GM19328 (cell line): ENCODE results near the gene RNLS.

Experiments
- ATAC-seq: cut with Tn5 transposase; IDR thresholded peaks from one replicate; pipeline ENCODE4 v1.9.1; 2021; ENCODE audit warnings: mild to moderate bottlenecking, moderate library complexity; ENCODE audit not compliant: unreplicated experiment

Gene RNLS

GRCh38 chr10:88347597-88348304, 235.4 kb downstream of the RNLS start:
- no peak for ATAC-seq

GRCh38 chr10:88347022-88347421, 236.1 kb downstream of the RNLS start:
- no peak for ATAC-seq

GRCh38 chr10:88346144-88346977, 236.8 kb downstream of the RNLS start:
- ATAC-seq = no peak

GRCh38 chr10:88343761-88344484, 239.2 kb downstream of the RNLS start:
- ATAC-seq = no peak

- ATAC-seq = no peak
Measured at GRCh38 chr10:88342733-88343310, 240.3 kb downstream of the RNLS start.

- no peak for ATAC-seq
Measured at GRCh38 chr10:88337134-88337533, 246.0 kb downstream of the RNLS start.

GRCh38 chr10:88336334-88336733, 246.8 kb downstream of the RNLS start:
- no peak for ATAC-seq

GRCh38 chr10:88333248-88333630, 249.9 kb downstream of the RNLS start:
- ATAC-seq = no peak

GRCh38 chr10:88332503-88333247, 250.4 kb downstream of the RNLS start:
- no peak for ATAC-seq

- ATAC-seq = no peak
Measured at GRCh38 chr10:88330174-88330573, 252.9 kb downstream of the RNLS start.

- ATAC-seq = no peak
Measured at GRCh38 chr10:88322324-88323063, 260.6 kb downstream of the RNLS start.

GRCh38 chr10:88319960-88320517, 263.1 kb downstream of the RNLS start:
- ATAC-seq = no peak

- ATAC-seq = no peak
Measured at GRCh38 chr10:88318803-88319202, 264.3 kb downstream of the RNLS start.

GRCh38 chr10:88317099-88317498, 266.0 kb downstream of the RNLS start:
- ATAC-seq = no peak

- no peak for ATAC-seq
Measured at GRCh38 chr10:88316292-88316861, 266.7 kb downstream of the RNLS start.

- no peak for ATAC-seq
Measured at GRCh38 chr10:88315755-88316154, 267.4 kb downstream of the RNLS start.

GRCh38 chr10:88314362-88314761, 268.8 kb downstream of the RNLS start:
- ATAC-seq = no peak

- no peak for ATAC-seq
Measured at GRCh38 chr10:88313878-88314277, 269.2 kb downstream of the RNLS start.

- no peak for ATAC-seq
Measured at GRCh38 chr10:88312855-88313254, 270.3 kb downstream of the RNLS start.
